ES-I3 (cell line): ENCODE results near the gene KRT36.
A peak's percentile ranks its signal among the peaks of the same experiment; 100 is the strongest.

Source experiments
- H3K36me3 ChIP-seq: 2 replicates; pipeline ENCODE4 v1.6.1; 2013; ENCODE audit warnings: mild to moderate bottlenecking, low read length, control low read depth, moderate library complexity; ENCODE audit not compliant: insufficient read depth
- H3K4me1 ChIP-seq: 2 replicates; pipeline ENCODE4 v1.6.1; 2013; ENCODE audit warnings: mild to moderate bottlenecking, control low read depth, low read length; ENCODE audit not compliant: insufficient read depth
- H3K9ac ChIP-seq: 2 replicates; pipeline ENCODE4 v1.6.1; 2013; ENCODE audit warnings: low read depth, mild to moderate bottlenecking, low read length, moderate library complexity
- H3K9me3 ChIP-seq: 2 replicates; pipeline ENCODE4 v1.6.1; 2013; ENCODE audit warnings: mild to moderate bottlenecking, low read length, moderate library complexity; ENCODE audit not compliant: control insufficient read depth, insufficient read depth

Gene KRT36

DNA sequence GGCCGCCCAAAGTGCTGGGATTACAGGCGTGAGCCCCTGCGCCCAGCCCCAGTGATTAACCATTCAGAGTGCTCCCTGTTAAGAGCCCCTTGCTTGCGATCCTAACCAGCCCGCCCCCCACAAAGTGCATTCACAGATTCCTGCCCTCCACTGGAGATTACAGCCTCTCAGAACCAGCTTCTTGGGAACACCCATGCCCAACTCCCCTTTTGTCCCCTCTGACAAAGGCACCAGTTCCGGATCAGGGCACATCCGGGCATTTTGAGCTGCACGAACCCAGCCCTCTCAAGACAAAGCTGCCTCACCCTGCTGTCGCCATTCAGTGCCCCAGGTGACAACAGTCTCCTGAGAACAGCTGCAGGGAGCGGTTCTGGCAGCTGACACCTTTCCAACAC lies 39.2 kb upstream of the KRT36 start:
- Histone ChIP-seq H3K9ac (peak overlapping the region; percentile 13; the same call in 1 of the 2 replicates), H3K9me3 (no peaks in the 10 kb centered on the region), H3K4me1 (peaks cover 17% of the 10 kb centered on the region; the same call in 1 of the 2 replicates), H3K36me3 (peaks cover 6% of the 10 kb centered on the region)

DNA sequence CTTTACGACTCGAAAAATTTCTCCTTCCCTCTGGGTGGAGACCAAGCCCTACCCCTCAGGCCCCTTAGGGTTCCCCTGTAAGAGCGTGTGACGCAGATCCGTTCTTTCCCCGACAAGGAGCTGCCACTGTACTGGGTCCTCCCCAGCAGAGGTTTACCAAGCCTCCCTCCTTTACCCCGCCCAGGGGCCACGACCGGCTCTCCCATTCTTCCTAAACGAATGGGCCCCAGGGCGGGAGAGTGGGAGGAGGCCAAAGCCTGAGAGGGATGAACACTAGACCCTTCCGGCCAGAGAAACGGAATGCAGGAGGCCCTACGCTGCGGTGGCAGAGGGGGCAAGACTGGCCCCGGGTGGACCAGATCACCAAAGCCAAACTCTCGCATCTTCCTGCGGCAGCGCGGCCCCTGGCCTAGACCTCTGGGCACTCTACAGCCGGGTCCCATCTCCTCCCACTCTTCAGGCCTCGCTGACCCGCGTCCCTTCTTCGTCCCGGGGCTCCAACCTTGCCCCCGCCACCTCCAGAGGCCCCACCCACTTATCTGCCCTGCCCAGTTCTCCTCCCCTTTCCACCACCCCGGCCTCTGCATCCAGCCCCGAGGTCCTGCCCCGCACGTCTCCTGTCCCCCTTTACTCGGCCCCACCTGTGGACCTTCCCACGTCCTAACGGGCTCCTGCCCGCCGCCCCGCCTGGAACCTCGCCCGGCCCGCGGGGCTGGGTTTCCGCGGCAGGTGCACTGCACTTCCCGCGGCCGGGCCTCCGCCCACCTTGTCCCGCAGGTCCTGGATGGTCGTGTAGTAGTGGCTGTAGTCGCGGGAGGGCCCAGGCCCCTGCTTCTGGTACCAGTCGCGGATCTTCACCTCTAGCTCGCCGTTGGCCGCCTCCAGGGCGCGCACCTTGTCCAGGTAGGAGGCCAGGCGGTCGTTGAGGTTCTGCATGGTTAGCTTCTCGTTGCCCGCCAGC lies 37.6 kb upstream of the KRT36 start:
- Histone ChIP-seq H3K36me3 (peaks cover 12% of the 10 kb centered on the region), H3K9ac (peak overlapping the region; percentile 92), H3K9me3 (no peaks in the 10 kb centered on the region), H3K4me1 (peaks cover 21% of the 10 kb centered on the region; the same call in 1 of the 2 replicates)

DNA sequence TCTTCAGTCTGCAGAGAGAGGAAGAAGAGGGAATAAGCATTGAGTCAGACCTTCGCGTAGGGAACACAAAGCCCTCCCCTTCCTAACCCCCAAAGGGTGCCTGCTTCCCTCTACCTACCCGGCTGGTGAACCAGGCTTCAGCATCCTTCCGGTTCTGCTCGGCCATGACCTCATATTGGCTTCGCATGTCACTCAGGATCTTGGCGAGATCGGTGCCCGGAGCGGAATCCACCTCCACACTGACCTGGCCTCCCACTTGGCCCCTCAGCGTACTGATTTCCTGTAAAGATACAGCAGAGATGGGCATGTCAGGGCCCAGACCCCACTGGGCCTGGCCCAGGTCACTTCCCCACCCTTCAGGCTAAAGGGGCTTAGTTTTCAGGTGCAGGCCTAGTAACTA lies 34.6 kb upstream of the KRT36 start:
- H3K36me3 ChIP-seq, result peaks cover 12% of the 10 kb centered on the region
- no peak overlapping the region for H3K9ac ChIP-seq
- H3K9me3 ChIP-seq, result no peaks in the 10 kb centered on the region
- peaks cover 22% of the 10 kb centered on the region; the same call in 1 of the 2 replicates for H3K4me1 ChIP-seq

DNA sequence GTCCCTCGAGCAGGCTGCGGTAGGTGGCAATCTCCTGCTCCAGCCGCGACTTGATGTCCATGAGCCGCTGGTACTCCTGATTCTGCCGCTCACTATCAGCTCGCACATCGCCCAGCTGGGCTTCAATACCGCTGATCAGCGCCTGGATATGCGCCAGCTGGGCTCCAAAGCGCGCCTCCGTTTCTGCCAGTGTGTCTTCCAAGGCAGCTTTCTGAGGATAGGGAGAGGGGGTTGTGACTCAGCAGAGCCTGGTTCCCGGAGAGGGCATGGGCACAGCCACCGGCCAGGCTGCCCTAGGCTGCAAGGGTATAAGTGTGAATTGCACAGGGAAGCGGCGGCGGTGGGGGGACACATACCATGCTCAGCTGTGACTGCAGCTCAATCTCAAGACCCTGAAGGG lies 34.1 kb upstream of the KRT36 start:
- no peak overlapping the region for H3K9ac ChIP-seq
- peaks cover 12% of the 10 kb centered on the region for H3K36me3 ChIP-seq
- H3K9me3 ChIP-seq, result no peaks in the 10 kb centered on the region
- H3K4me1 ChIP-seq, result peaks cover 19% of the 10 kb centered on the region; the same call in 1 of the 2 replicates

DNA sequence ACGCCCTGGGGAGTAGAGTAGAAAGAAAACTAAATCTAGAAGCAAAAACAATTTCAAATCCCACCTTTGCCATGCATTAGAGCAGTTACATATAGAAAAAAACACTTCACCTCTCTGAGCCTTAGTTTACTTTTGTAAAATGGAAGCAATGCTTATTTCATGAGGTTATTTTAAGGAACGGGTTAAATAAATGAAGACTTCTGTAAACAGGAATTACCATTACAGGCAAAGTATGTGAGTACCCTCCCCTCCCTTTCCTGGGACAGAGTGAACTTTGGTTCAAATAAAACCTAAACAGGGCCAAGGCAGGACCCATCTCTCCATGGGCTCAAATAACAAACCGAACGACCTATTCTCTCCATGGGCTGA lies 33.5 kb upstream of the KRT36 start:
- peaks cover 19% of the 10 kb centered on the region; the same call in 1 of the 2 replicates for H3K4me1 ChIP-seq
- no peak overlapping the region for H3K9ac ChIP-seq
- H3K9me3 ChIP-seq, result no peaks in the 10 kb centered on the region
- H3K36me3 ChIP-seq, result peaks cover 12% of the 10 kb centered on the region

DNA sequence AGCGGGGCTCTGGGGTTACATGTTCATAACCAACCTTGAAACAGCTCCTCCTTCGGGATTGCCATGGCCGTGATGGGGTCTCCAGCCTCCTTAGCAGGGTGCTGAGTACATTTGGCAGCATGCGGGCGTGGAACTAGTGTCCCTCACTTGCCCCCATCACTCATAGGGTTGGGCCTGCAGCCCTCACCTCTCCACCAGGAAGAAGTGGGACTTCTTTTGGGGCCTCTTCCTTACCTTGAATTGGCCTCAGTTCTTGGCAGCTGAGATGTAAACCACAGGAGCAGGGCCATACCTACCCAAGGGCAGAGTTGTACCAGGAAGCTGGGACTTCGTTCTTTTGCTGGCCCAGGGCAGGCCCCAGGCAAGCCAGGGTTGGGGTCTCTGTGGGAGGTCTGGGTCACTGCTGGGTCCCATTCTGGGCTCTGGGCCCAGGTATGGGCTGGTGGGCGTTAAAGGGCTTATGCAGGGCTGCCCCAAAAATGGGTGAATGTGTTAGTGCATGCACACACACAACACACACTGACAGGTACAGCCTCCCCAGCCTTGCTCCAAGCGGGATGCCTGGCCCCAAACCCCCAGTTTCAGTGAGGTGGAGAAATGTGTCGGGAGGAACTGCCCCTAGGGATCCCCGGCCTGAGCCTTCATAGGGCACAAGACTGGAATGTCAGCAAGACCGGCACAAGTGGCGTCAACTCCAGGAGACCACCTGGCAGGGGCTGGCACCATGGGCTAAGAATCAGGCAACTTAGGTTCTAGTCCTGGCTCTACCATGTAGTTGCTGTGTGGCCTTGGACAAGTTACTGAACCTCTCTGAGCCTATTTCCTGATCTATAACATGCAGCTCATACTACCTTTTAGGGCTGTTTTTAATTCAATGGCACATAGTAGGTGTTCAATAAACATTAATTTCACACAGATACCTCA lies 32.9 kb upstream of the KRT36 start:
- peaks cover 12% of the 10 kb centered on the region for H3K36me3 ChIP-seq
- H3K9ac ChIP-seq, result no peak overlapping the region
- H3K4me1 ChIP-seq, result peaks cover 19% of the 10 kb centered on the region; the same call in 1 of the 2 replicates
- H3K9me3 ChIP-seq, result no peaks in the 10 kb centered on the region

DNA sequence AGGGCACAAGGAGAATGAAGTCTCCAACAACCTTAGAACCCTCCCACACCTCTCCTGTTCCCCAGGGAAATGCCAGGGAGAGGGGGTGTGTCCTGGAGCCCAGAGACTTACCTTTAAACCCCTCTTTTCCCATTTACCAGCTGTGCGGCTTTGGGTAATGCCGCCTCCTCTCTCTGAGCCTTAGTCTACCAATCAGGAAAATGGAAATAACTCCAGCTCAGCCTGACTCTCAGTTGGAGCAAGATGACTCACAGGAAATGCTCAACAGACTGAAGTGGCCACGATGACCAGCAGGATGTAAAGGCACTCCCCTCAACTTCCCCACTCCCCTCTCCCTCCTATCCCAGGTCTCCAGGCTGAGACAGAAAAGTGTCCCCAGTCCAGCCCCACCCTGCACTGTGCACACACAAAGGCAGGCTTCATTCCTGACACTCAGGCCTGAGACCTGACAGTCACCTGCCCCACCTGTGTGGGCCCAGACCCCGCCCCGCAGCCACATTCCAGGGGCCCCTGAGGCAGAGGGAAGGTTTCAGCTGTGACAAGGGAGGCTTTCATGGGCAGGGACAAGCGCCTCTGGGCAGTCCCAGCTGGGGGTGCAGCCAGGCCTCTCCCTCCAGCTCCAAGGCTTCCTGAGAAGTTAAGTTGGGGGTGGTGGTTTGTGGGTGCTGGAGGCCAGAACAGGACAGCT lies 32.0 kb upstream of the KRT36 start:
- Histone ChIP-seq H3K4me1 (peaks cover 19% of the 10 kb centered on the region; the same call in 1 of the 2 replicates), H3K9ac (no peak overlapping the region), H3K36me3 (peaks cover 12% of the 10 kb centered on the region), H3K9me3 (no peaks in the 10 kb centered on the region)

DNA sequence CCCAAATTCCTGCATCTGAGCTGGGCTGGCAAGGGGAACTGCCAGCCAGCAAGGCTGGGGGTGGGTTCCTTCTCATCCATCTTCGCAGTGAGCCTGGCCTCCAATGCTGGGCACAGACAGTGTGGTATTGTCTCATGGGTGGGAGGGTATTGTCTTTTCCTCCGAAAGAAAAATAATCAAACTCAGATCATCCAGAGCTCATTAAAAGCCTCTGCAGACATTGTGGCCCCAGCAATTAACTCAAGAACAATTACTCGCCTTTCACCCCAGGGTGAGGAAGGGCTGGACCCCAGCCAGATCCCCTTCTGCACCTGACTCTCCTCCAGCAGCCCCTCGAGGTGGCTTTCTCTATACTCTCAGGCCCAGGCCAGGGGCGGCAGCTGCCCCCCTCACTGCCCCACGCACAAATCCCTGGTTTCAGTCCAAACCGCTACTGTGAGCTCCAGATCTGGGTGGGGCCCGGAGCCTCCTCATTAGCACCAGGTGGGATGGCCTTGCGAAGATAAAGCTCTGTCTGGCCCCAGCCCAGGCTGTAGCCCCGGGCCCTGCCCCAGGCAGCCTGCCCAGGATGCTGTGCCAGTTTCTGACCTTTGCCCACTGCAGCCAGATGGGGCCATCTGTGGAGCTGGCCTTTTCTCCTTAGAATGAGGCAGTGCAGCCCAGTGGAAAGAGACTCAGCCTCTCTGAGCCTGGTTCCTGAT lies 31.3 kb upstream of the KRT36 start:
- peaks cover 19% of the 10 kb centered on the region; the same call in 1 of the 2 replicates for H3K4me1 ChIP-seq
- peaks cover 12% of the 10 kb centered on the region for H3K36me3 ChIP-seq
- H3K9ac ChIP-seq, result no peak overlapping the region
- H3K9me3 ChIP-seq, result no peaks in the 10 kb centered on the region

DNA sequence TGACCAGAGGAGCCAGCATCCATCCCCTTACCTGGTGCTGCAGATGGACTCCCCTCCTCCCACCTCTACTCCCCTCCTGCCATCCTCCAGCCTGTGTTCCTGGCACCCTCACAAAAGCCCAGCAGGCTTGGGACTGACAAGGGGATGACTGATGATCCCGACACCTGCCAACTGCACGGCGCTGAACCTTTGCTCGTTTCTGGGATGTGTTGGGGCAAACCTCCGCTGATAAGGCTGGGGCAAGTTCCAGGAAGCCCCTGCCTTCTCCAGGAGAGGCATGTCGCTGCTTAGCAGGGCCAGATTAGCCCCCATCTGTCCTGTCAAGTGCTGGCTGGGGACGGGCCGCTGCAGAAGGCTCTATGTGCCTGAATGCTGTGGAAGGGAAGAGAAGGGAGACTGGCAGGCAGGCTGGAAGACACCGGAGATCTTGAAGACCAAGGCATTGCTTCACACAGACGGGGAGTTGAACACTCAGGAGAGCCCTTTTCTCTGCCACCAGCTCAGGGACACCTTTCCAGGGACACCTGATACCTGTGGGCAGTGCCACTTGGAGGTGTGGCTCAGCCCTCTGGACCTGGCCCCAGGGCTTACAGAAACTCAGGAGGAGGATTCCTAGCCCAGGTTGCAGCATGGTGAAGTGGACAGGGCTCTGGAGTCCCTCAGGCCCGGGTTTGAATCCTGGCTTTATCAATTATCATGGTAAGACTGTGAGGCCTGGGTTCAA lies 30.0 kb upstream of the KRT36 start:
- no peak overlapping the region for H3K9ac ChIP-seq
- peaks cover 19% of the 10 kb centered on the region; the same call in 1 of the 2 replicates for H3K4me1 ChIP-seq
- no peaks in the 10 kb centered on the region for H3K9me3 ChIP-seq
- H3K36me3 ChIP-seq, result peaks cover 8% of the 10 kb centered on the region

DNA sequence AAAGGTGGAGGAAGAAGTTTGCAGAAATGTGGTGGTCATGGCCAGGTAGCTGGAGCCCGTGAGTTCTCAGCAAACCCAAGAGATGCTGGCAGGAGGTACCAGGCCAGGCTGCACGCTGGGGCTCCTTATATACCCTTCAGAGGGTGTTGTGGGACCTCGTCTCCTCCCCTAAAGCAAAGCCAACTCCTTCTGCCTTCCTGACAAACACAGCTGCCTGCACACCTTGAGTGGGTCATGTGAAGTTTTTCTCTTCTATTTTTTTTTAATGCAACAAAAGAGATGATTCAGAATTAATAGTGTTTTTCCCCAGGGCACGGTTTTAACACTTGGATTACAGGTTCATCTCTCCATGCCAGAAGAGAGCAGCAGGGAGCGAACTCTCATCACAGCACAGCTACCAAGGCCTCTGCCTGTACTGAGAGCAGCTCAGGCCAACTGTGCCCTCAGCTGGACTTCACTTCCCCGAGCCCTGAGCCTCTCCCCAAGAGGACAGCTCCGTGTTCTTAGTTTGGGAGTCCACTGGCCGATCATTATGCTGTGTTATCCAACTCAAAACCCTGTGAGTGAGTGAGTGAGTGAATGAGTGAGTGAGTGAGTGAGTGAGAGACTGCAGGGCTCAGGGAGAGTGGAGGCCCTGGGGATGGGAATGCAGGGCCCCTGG lies 29.2 kb upstream of the KRT36 start, which contains the start of gene KRT15:
Gene KRT15, minus strand, starts transcription at position 102 of the 661 bp plus-strand sequence. Its CDS starts 63 bp downstream, at position 39.
- Histone ChIP-seq H3K4me1 (peaks cover 19% of the 10 kb centered on the region; the same call in 1 of the 2 replicates), H3K9me3 (no peaks in the 10 kb centered on the region)

DNA sequence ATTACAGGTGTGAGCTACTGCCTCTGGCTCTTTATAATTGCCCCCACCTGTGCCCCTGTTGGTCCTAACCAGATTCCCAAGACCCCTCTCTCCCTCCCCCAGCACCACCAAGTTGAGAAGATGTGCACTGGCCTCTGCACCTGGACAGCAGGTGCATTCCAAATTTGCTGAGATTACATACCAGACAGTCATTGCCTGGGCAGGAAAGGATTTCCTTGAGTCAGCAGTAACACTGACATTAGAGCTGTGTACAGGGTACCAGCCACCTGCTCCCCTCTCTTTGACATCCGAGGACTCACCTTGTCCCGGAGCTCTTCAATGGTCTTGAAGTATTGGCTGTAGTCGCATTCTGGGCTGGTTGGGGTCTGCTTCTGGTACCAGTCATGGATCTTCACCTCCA lies 28.3 kb upstream of the KRT36 start:
- Histone ChIP-seq H3K9ac (no peak overlapping the region), H3K9me3 (no peaks in the 10 kb centered on the region), H3K4me1 (peaks cover 19% of the 10 kb centered on the region; the same call in 1 of the 2 replicates), H3K36me3 (no peaks in the 10 kb centered on the region)

More for the DNA sequence above, 29.2 kb upstream of the KRT36 start, which contains the start of gene KRT15:
- Histone ChIP-seq H3K9ac (no peak within 1 kb of the TSS), H3K36me3 (peaks cover 6% of the 10 kb centered on the region; the same call in 1 of the 2 replicates)

DNA sequence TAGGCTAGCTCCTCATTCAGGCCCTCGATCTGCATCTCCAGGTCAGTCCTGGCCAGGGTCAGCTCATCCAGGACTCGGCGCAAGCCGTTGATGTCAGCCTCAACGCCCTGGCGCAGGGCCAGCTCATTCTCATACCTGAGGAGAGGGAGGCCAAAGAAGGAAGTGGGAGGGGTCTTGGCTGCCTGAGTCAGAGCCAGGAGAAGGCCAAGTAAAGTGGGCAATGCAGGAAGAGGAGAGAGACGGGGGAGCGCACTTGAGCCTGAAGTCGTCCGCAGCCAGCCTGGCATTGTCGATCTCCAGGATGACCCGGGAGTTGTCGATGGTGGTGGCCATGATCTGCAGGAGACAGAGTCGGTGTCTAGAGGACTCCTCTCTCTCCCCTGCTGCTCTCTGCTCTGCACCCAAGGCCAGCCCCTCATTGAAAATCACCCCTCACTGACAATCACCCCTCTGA lies 27.1 kb upstream of the KRT36 start:
- Histone ChIP-seq H3K9ac (no peak overlapping the region), H3K9me3 (no peaks in the 10 kb centered on the region), H3K36me3 (no peaks in the 10 kb centered on the region), H3K4me1 (peaks cover 12% of the 10 kb centered on the region; the same call in 1 of the 2 replicates)
